ACC112 (cell line): Measurements from ENCODE around the gene CAMTA1.

Experiments used
- H2AFZ ChIP-seq: fragments of 200-600 bp; sonication (generic); one replicate; pipeline ENCODE4 v1.6.0; 2017; ENCODE audit warnings: antibody characterized with exemption, low read length; ENCODE audit not compliant: unreplicated experiment
- H3K27ac ChIP-seq: fragments of 200-600 bp; sonication (generic); 2 replicates; pipeline ENCODE4 v1.5.1; 2014; ENCODE audit warnings: low read depth, mild to moderate bottlenecking, antibody characterized with exemption, low read length, moderate library complexity
- H3K27me3 ChIP-seq: fragments of 200-600 bp; sonication (generic); 2 replicates; pipeline ENCODE4 v1.6.1; 2014; ENCODE audit warnings: mild to moderate bottlenecking, antibody characterized with exemption, low read length, moderate library complexity, mixed read lengths; ENCODE audit not compliant: insufficient read depth
- H3K36me3 ChIP-seq: fragments of 200-600 bp; sonication (generic); 2 replicates; pipeline ENCODE4 v1.6.1; 2016; ENCODE audit warnings: mild to moderate bottlenecking, antibody characterized with exemption, low read length, moderate library complexity, mixed read lengths; ENCODE audit not compliant: insufficient read depth
- H3K4me1 ChIP-seq: fragments of 200-600 bp; sonication (generic); one replicate; pipeline ENCODE4 v1.6.1; 2016; ENCODE audit warnings: low read length, mixed read lengths; ENCODE audit not compliant: insufficient read depth, unreplicated experiment, control insufficient read depth
- H3K4me3 ChIP-seq: fragments of 200-600 bp; sonication (generic); 2 replicates; pipeline ENCODE4 v1.5.1; 2014; ENCODE audit warnings: mild to moderate bottlenecking, low read depth, low read length
- H3K79me2 ChIP-seq: fragments of 200-600 bp; sonication (generic); one replicate; pipeline ENCODE4 v1.6.0; 2016; ENCODE audit warnings: low read length; ENCODE audit not compliant: control insufficient read depth, unreplicated experiment, insufficient read depth

The CAMTA1 gene

DNA sequence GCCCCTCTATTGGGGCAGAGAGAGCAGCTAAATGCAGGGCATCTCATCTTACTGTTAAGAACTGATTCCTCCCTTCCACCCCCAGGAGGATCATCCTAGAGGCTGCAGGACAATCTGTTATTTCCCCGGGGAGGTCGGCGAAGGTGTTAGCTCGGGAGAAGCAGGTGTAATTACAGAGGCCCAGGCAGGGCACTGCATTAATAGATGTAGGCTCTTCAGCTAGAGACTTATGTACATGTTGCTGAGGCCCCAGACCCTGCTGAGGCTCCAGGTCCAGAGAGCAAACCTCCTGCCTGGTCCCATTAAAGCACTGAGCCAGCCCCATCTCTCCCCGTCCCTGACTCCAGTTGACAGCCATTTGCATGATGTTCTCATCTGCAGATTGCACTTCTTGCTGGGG, 665.6 kb downstream of the CAMTA1 start:
- no peaks in the 10 kb centered on the region for H3K27me3 ChIP-seq
- no peaks in the 10 kb centered on the region for H3K4me1 ChIP-seq
- H3K4me3 ChIP-seq = no peak overlapping the region
- no peaks in the 10 kb centered on the region for H3K79me2 ChIP-seq
- no peaks in the 10 kb centered on the region for H3K36me3 ChIP-seq
- no peak overlapping the region for H3K27ac ChIP-seq
- H2AFZ ChIP-seq = no peak overlapping the region

DNA sequence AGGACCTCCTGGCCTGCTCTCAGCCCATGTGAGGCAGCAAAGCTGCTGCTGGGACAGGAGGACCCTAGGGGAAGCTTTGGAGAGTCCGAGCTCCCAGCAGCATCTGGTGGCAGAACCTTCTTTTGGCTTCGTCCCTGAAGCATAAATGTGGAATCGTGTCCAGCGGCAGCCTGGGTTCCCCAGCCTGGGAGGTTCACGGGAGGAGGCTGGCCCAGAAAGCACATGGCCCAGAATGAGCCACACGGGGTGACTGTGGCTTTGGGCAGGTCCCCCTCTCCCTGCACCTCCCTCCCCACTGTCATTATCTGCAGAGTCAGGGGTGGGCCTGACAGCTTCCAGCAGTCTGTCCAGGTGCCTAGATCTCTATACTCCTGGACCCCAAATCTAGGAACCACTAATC, 667.8 kb downstream of the CAMTA1 start:
- Histone ChIP-seq H3K27me3 (no peaks in the 10 kb centered on the region), H3K36me3 (no peaks in the 10 kb centered on the region), H2AFZ (no peak overlapping the region), H3K4me1 (no peaks in the 10 kb centered on the region), H3K4me3 (no peak overlapping the region), H3K79me2 (no peaks in the 10 kb centered on the region), H3K27ac (no peak overlapping the region)

DNA sequence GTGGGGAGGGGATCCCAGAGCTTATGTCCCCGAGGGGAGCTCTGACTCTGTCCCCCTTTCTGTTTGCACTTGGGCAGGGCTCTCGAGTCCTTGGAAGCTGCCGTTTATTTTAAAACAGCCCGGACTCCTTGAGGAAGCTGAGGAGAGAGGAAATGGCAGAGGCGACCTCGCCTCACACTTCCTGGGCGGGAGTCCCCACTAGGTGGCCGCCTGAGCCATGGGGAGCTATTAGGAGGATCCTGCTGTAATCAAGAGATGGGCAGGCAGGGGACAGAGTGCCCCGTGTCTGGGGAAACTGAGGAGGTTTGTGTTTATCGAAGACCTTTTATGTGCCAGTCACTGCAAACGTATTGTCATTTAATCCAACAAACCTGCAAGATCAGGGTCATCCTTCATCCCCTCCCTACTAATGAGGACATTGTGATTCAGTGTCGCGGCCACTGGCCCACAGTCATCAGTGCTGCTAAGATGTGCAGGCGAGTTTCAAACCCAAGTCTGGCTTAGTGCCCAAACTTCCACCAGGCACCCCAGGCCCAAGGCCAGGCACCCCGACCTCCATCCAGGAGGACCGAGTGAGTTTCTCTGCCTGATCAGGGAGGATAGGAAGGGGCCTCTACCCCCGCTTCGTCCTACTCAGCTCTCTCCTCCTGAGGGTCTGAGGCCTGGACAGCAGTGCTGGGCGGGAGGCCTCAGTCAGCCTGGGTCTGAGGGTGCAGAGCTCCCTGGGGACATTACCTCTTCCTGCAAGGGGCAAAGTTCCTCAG, 669.0 kb downstream of the CAMTA1 start:
- no peaks in the 10 kb centered on the region for H3K27me3 ChIP-seq
- H3K79me2 ChIP-seq = no peaks in the 10 kb centered on the region
- no peak overlapping the region for H3K27ac ChIP-seq
- H3K4me1 ChIP-seq = no peaks in the 10 kb centered on the region
- H3K36me3 ChIP-seq = no peaks in the 10 kb centered on the region
- no peak overlapping the region for H3K4me3 ChIP-seq
- H2AFZ ChIP-seq = no peak overlapping the region

DNA sequence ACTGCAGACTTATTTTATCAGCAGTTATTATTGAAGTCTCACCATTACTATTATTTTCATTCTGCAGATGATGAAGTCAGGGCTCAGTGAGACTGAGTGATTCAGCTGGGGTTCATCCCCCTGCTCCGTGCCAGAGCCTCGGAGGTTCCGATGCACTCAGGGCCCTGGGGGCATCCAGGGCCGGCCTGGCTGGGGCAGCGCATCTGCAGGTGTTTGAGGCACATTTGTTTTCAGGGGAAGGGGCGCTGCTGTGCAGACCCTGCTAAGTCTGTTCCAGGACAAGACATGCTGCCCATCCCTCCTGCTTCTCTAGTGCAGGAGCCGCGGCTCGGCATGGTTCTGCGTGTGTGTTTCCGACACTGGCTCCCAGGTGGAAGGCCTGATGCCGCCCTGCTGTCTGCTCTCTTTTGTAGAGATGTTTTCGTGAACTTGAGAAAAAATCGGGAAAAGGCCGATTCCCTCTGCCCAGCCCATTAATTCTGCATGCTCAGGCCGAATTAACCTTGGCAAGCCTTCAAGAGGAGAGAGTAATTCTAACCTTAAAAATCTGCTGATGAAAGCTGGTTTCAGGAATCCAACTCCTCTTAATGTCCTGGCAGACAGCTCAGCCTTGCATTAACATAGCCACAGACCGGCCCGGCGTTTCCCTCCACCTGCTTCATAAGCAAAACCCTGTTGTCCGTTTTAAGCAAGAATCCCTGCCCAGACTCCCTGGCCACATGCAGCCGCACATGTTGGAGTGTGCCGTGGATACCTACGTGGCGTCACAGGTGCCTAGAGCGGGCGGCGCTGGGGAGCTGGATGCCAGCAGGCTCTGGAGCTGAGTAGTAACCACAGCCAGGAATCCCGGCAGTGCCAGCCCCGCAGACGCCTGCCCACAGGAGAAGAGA, 669.9 kb downstream of the CAMTA1 start:
- Histone ChIP-seq H3K79me2 (no peaks in the 10 kb centered on the region), H3K36me3 (no peaks in the 10 kb centered on the region), H3K27ac (no peak overlapping the region), H2AFZ (peak overlapping the region; percentile 25), H3K4me3 (no peak overlapping the region), H3K4me1 (no peaks in the 10 kb centered on the region), H3K27me3 (no peaks in the 10 kb centered on the region)

DNA sequence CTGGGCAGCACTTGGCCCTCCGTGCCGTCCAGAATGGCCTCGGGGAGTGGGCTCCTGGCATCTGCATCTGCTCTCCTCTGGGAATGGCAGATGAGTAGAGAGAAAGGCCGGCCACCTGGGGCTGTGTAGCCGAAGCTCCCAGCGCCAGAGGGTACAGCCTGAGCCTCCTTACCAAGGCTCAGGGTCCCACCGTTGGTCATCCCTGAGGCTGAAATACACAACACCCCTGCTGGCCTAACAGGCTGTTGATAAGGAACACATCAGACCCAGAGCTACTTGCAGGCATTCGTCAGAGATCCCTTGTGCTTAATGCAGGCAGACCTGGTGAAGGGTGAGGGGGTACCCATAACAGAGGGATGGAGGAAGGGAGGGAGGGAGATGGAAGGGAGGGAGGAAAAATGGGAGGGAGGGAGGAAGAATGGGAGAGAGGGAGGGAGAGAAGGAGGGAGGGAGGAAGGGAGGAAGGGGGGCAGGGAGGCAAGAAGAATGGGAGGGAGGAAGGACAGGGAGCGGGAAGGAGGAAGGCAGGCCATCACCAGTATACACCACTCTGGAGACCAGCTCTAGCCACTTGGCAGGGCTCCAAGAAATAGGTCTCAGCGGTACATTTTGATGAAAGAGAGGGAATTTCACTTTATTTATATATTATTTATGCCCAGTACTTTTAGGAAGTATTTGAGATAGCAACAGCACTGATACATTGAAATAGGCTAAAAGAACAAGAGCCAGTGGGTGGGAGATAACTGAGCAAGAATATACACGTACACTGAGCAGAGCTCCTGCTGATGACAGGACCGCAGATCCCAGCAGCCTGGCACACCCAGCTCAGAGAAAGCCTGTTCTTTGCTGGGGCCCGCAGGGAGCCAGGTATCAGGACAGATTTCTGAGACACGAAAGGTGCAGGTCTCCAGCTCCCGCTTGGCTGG, 670.8 kb downstream of the CAMTA1 start:
- Histone ChIP-seq H2AFZ (no peak overlapping the region), H3K4me3 (no peak overlapping the region), H3K27ac (no peak overlapping the region), H3K36me3 (no peaks in the 10 kb centered on the region), H3K27me3 (no peaks in the 10 kb centered on the region), H3K4me1 (no peaks in the 10 kb centered on the region), H3K79me2 (no peaks in the 10 kb centered on the region)

DNA sequence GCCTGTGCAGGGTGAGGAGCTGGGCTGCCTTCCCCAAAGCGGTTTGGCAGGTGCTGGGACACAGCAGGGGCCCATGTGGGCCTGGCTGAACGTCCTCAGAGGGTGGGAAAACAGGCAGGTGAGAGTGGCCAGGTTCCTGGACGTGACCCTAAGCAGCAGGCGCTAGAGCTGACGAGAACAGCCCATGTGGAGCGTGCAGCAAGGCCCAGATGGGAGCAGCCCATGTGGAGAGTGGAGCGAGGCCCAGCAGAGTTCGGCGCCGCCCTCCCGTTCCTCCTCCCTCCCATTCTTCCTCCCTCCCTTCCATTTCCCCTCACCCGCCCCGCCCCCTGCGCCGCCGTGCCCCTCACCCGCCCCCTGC, 671.4 kb downstream of the CAMTA1 start:
- Histone ChIP-seq H3K27ac (no peak overlapping the region), H3K4me3 (no peak overlapping the region), H3K27me3 (no peaks in the 10 kb centered on the region), H2AFZ (no peak overlapping the region), H3K36me3 (no peaks in the 10 kb centered on the region), H3K4me1 (no peaks in the 10 kb centered on the region), H3K79me2 (no peaks in the 10 kb centered on the region)

DNA sequence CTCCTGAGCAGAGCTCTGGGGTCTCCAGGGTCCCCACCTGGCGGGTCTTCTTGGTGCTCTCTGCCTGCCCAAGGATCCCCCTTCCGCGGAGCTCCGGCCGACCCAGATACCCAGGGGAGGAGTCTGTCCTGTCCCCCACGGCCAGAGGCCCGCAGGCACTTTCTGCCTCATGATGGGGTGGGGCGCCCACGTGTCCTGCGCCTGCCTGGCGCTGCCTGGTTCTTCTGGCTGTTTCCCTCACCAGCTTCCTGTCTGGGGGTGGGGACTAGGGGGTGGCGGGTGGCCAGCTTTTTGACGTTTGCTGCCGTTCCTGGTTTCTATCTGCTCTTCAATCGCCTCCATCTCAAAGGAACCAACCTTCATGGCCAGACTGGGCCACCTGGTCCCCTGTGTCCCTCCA, 672.6 kb downstream of the CAMTA1 start:
- H3K79me2 ChIP-seq = no peaks in the 10 kb centered on the region
- no peak overlapping the region for H2AFZ ChIP-seq
- H3K27ac ChIP-seq = no peak overlapping the region
- H3K36me3 ChIP-seq = no peaks in the 10 kb centered on the region
- no peak overlapping the region for H3K4me3 ChIP-seq
- H3K27me3 ChIP-seq = no peaks in the 10 kb centered on the region
- H3K4me1 ChIP-seq = no peaks in the 10 kb centered on the region

DNA sequence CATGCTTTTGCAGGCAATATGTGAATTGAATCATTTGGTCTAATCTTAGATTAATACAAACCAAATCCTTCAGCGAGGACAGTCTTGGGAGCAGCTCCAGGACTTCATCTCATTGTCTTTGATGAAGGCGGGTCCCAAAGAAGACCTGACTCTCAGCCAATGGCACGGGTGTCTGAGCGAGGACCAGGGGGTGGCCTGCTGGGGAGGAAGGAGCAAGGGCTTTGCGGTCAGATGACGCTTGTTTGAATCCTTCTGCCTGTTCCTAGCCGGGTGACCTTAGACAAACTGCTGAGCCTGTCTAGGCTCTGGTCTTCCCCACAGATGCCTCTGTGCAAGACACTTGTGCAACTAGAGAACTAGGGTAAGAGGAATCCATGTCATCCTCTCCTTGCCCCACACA, 673.7 kb downstream of the CAMTA1 start:
- Histone ChIP-seq H3K79me2 (no peaks in the 10 kb centered on the region), H3K4me3 (no peak overlapping the region), H3K4me1 (no peaks in the 10 kb centered on the region), H3K27ac (no peak overlapping the region), H3K36me3 (no peaks in the 10 kb centered on the region), H3K27me3 (no peaks in the 10 kb centered on the region), H2AFZ (no peak overlapping the region)

DNA sequence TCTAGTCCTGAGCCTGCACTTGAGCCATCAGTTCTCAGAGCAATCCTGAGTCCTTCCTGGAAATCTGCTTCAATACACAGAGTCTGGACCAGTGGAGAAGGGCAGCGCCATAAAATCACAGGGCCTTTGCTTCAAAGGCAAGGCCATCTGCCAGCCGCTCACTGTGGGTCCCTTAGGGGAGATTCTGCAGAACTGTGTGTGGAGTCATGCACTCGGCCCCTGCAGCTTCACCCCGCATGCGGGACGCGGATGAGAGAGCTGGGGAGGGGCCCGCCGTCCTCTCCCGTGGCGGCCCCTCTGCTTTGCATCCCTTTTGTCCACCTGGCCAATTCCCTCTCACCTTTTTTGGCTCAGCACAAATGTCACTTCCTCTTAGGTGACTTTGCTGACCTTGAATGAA, 674.7 kb downstream of the CAMTA1 start:
- H3K79me2 ChIP-seq = no peaks in the 10 kb centered on the region
- no peaks in the 10 kb centered on the region for H3K4me1 ChIP-seq
- no peak overlapping the region for H3K27ac ChIP-seq
- H3K4me3 ChIP-seq = no peak overlapping the region
- no peaks in the 10 kb centered on the region for H3K27me3 ChIP-seq
- no peaks in the 10 kb centered on the region for H3K36me3 ChIP-seq
- H2AFZ ChIP-seq = no peak overlapping the region

DNA sequence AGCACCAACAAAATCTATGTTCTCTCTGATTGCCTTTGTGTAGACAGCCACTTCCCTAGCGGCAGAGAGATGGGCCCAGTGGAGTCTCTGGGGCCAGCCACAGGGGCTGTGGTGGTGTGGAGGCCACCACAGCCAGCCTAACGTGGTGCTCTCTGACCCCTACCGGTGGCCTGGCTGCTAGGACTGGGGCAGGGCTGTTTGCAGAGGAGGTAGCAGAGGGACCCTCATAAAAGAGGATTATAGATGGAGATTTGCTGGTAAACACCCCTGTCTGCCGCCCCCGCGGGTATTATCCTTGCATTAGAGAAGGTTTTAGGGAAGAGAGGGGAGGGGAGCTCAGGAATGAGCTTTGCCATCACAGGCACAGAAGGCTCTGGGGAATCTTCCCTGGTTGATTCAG, 675.6 kb downstream of the CAMTA1 start:
- Histone ChIP-seq H3K4me1 (no peaks in the 10 kb centered on the region), H3K36me3 (no peaks in the 10 kb centered on the region), H3K27ac (no peak overlapping the region), H3K4me3 (no peak overlapping the region), H3K79me2 (no peaks in the 10 kb centered on the region), H2AFZ (no peak overlapping the region), H3K27me3 (no peaks in the 10 kb centered on the region)
